22Rv1 (cell line): ENCODE results near the gene TIGIT.

Source experiments
- CTCF ChIP-seq: fragments of 450-650 bp; IDR thresholded peaks from 2 replicates; pipeline ENCODE4 v1.5.1; 2017; ENCODE audit warnings: mild to moderate bottlenecking
- ZFX ChIP-seq: fragments of 450-650 bp; IDR thresholded peaks from 2 replicates; pipeline ENCODE4 v1.6.1; 2017; ENCODE audit warnings: antibody characterized with exemption, borderline replicate concordance

GRCh38 chr3:114320246-114320645 is 26.4 kb downstream of the TIGIT start:
- no peak for TF ChIP-seq CTCF
- TF ChIP-seq ZFX = no peak
